MM.1S (cell line): ENCODE data around the gene RTN4R.
"Not testable (repeated sequence)": the region's sequence is repeated elsewhere in the genome, so short reads cannot be mapped to it uniquely, and the experiment has no call there.

Experiments
- DNase-seq: peaks from one replicate; pipeline ENCODE4 v3.0.0-alpha.2; 2015
- H2AFZ ChIP-seq: fragments of 300-600 bp; sonication (generic); 2 replicates; pipeline ENCODE4 v1.6.0; 2016; ENCODE audit warnings: antibody characterized with exemption, low read length
- H3F3A ChIP-seq: fragments of 300-600 bp; sonication (generic); 2 replicates; pipeline ENCODE4 v1.6.1; 2016; ENCODE audit warnings: mild to moderate bottlenecking, antibody characterized with exemption, low read length, moderate library complexity, mixed read lengths; ENCODE audit not compliant: insufficient read depth
- H3K27ac ChIP-seq: fragments of 300-600 bp; sonication (generic); 2 replicates; pipeline ENCODE4 v1.5.1; 2016; ENCODE audit warnings: mild to moderate bottlenecking, low read length
- H3K27me3 ChIP-seq: fragments of 300-600 bp; sonication (generic); replicated peaks from 2 replicates; pipeline ENCODE4 v1.6.0; 2016; ENCODE audit warnings: low read length; ENCODE audit not compliant: insufficient read depth
- H3K36me3 ChIP-seq: fragments of 300-600 bp; sonication (generic); replicated peaks from 2 replicates; pipeline ENCODE4 v1.6.1; 2016; ENCODE audit warnings: mild to moderate bottlenecking, low read length, mixed read lengths; ENCODE audit not compliant: insufficient read depth
- H3K4me1 ChIP-seq: fragments of 300-600 bp; sonication (generic); 2 replicates; pipeline ENCODE4 v1.6.1; 2016; ENCODE audit warnings: low read length, mixed read lengths
- H3K4me2 ChIP-seq: fragments of 300-600 bp; sonication (generic); 2 replicates; pipeline ENCODE4 v1.6.0; 2016; ENCODE audit warnings: low read depth, low read length
- H3K4me3 ChIP-seq: fragments of 300-600 bp; sonication (generic); 2 replicates; pipeline ENCODE4 v1.5.1; 2016; ENCODE audit warnings: low read length, mixed read lengths
- H3K79me2 ChIP-seq: fragments of 300-600 bp; sonication (generic); 2 replicates; pipeline ENCODE4 v1.6.1; 2016; ENCODE audit warnings: mixed run types, low read length, mixed read lengths
- H3K9ac ChIP-seq: fragments of 300-600 bp; sonication (generic); 2 replicates; pipeline ENCODE4 v1.6.1; 2016; ENCODE audit warnings: low read length, mixed read lengths
- H3K9me2 ChIP-seq: fragments of 300-600 bp; sonication (generic); replicated peaks from 2 replicates; pipeline ENCODE4 v1.6.1; 2016; ENCODE audit warnings: mild to moderate bottlenecking, low read length, mixed read lengths; ENCODE audit not compliant: insufficient read depth
- H3K9me3 ChIP-seq: fragments of 300-600 bp; sonication (generic); replicated peaks from 2 replicates; pipeline ENCODE4 v1.6.1; 2016; ENCODE audit warnings: mild to moderate bottlenecking, low read length, mixed read lengths; ENCODE audit not compliant: insufficient read depth
- H4K20me1 ChIP-seq: fragments of 300-600 bp; sonication (generic); 2 replicates; pipeline ENCODE4 v1.6.1; 2016; ENCODE audit warnings: mild to moderate bottlenecking, low read length, moderate library complexity, mixed read lengths; ENCODE audit not compliant: insufficient read depth
- CTCF ChIP-seq: fragments of 300-600 bp; sonication (generic); IDR thresholded peaks from 2 replicates; pipeline ENCODE4 v1.5.1; 2016; ENCODE audit warnings: antibody characterized with exemption, low read length, mixed read lengths
- EZH2 ChIP-seq: fragments of 300-600 bp; sonication (generic); optimal IDR thresholded peaks from 2 replicates; pipeline ENCODE3; 2017; ENCODE audit warnings: low read depth, mild to moderate bottlenecking, antibody characterized with exemption, low read length, mixed read lengths
- EZH2phosphoT487 ChIP-seq: fragments of 300-600 bp; sonication (generic); IDR thresholded peaks from 2 replicates; pipeline ENCODE4 v1.6.1; 2018; ENCODE audit warnings: antibody characterized with exemption, low read length

Gene RTN4R

GRCh38 chr22:20264614-20265452 is 3.3 kb downstream of the RTN4R start:
- H3K79me2 ChIP-seq = no peaks in the 10 kb centered on the region
- no peak overlapping the region for H2AFZ ChIP-seq
- H3K4me3 ChIP-seq = no peak overlapping the region
- no peaks in the 10 kb centered on the region for H3K36me3 ChIP-seq
- H3K4me2 ChIP-seq = no peak overlapping the region
- H3K27me3 ChIP-seq = peaks cover 33% of the 10 kb centered on the region
- no peaks in the 10 kb centered on the region for H3K9me2 ChIP-seq
- no peaks in the 10 kb centered on the region for H4K20me1 ChIP-seq
- H3K9ac ChIP-seq = no peak overlapping the region
- no peaks in the 10 kb centered on the region for H3K9me3 ChIP-seq
- H3F3A ChIP-seq = no peaks in the 10 kb centered on the region
- no peaks in the 10 kb centered on the region for H3K4me1 ChIP-seq
- DNase-seq = no peak
- TF ChIP-seq EZH2phosphoT487 (no peak), CTCF (no peak), EZH2 (no peak)
- no peak overlapping the region for H3K27ac ChIP-seq

GRCh38 chr22:20263404-20264281 is 4.5 kb downstream of the RTN4R start:
- not testable (repeated sequence) for H2AFZ ChIP-seq, H4K20me1 ChIP-seq, H3K36me3 ChIP-seq, DNase-seq, H3K9me2 ChIP-seq, H3K79me2 ChIP-seq, H3K4me1 ChIP-seq, H3K9me3 ChIP-seq, H3K27ac ChIP-seq, H3K4me3 ChIP-seq, H3F3A ChIP-seq, H3K4me2 ChIP-seq, H3K9ac ChIP-seq
- H3K27me3 ChIP-seq = peaks cover 39% of the 10 kb centered on the region

GRCh38 chr22:20262582-20263147 is 5.5 kb downstream of the RTN4R start:
- Histone ChIP-seq H3K4me1 (no peaks in the 10 kb centered on the region), H2AFZ (no peak overlapping the region), H3K27me3 (peaks cover 38% of the 10 kb centered on the region), H3K9me3 (no peaks in the 10 kb centered on the region), H3K36me3 (no peaks in the 10 kb centered on the region), H3K4me2 (no peak overlapping the region), H3K79me2 (no peaks in the 10 kb centered on the region), H3F3A (no peaks in the 10 kb centered on the region), H3K27ac (no peak overlapping the region), H4K20me1 (no peaks in the 10 kb centered on the region), H3K9me2 (no peaks in the 10 kb centered on the region), H3K4me3 (no peak overlapping the region), H3K9ac (no peak overlapping the region)
- TF ChIP-seq EZH2phosphoT487 (no peak), EZH2 (no peak), CTCF (no peak)
- DNase-seq = no peak
